Right cardiac atrium (tissue), 5 donors: ENCODE measurements around the gene DNAI7. TPM values are rescaled to one million over a fixed set of nuclear protein-coding genes. Genes with fewer than 3 reads are reported as not detected.

Experiments used
- ATAC-seq, 2 donors: fragments of 200-7000 bp; cut with Tn5 transposase; one replicate each; pipeline versions ENCODE4 v1.8.0 to v1.9.1; 2020; ENCODE audit warnings: moderate library complexity in 2 of 2, mild to moderate bottlenecking in 1 of 2
- DNase-seq, 3 donors: peaks; one replicate each; pipeline ENCODE4 v3.0.0-alpha.2; 2020
- H3K27ac ChIP-seq: one replicate; pipeline ENCODE4 v1.5.1; 2013; ENCODE audit warnings: mild to moderate bottlenecking, low read length, control low read depth, moderate library complexity
- H3K27me3 ChIP-seq: one replicate; pipeline ENCODE4 v1.6.1; 2013; ENCODE audit not compliant: control insufficient read depth, insufficient read depth
- H3K4me1 ChIP-seq: one replicate; pipeline ENCODE4 v1.6.1; 2013; ENCODE audit warnings: low read length; ENCODE audit not compliant: control insufficient read depth, insufficient read depth
- H3K4me3 ChIP-seq: one replicate; pipeline ENCODE4 v1.5.1; 2013; ENCODE audit warnings: low read length, control low read depth
- H3K9me3 ChIP-seq: one replicate; pipeline ENCODE4 v1.6.1; 2013; ENCODE audit warnings: low read length; ENCODE audit not compliant: control insufficient read depth
- WGBS: extraction: QIAGEN DNeasy Blood & Tissue Kit; methylation state at CpG from one replicate; pipeline ENCODE4 v1.1.7; 2013; 5-methylcytosine and 5-hydroxymethylcytosine counted together
- intact Hi-C, 4 donors: fragments of 100-400 bp; cut with DNase I; formaldehyde crosslinking; loops; one replicate each; pipeline versions ENCODE4 v1.11.0 to v1.14.0; 2022 to 2023
- long read RNA-seq, 4 donors: library from polyadenylated mRNA; unstranded; transcript quantifications; one replicate each; pipeline ENCODE4 v2.0.0, GENCODE V29; 2020 to 2021
- polyA plus RNA-seq: library from polyadenylated mRNA; stranded (reverse); fragments of 200-250 nt; gene quantifications from one replicate; pipeline ENCODE4 v1.2.3, GENCODE V29; 2013
- total RNA-seq, 4 donors: library from RNA; stranded (reverse); fragmentation: NEBNext Ultra II Directional; extraction: Animal tissue kit (Norgen Biotek cat#: 25700); gene quantifications; one replicate each; pipeline ENCODE4 v1.2.1, GENCODE V29; 2021
- donor health status: healthy with polysubstance abuse.
- donor health status: DM: no; HTN: yes; CAD: no.
- donor health status: DM: no; HTN: no; CAD: no.
- donor health status: DM: no; HTN: yes; CAD: no; lungs with severe emphysema.
- donor health status: DM: yes; HTN: yes; CAD: no.

DNAI7 gene, protein sequence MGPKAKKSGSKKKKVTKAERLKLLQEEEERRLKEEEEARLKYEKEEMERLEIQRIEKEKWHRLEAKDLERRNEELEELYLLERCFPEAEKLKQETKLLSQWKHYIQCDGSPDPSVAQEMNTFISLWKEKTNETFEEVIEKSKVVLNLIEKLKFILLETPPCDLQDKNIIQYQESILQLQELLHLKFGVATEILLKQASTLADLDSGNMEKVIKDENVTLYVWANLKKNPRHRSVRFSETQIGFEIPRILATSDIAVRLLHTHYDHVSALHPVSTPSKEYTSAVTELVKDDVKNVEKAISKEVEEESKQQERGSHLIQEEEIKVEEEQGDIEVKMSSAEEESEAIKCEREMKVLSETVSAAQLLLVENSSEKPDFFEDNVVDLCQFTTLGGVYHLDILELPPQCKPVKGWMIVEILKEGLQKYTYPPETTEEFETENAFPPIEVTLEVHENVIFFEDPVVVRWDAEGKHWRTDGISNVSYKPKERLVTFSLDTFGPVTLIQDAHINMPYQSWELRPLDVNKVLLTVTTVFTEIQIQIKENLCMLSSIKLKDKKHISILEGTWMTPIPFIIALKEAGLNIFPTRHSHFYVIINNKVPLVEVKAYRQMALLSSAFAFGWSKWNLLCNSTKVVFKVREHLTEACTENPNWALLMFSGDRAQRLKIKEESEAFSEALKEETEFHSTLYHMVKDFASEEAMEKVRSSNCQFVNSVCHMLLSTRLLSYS
- total RNA-seq (1 to 10 TPM in 3 of 4 donors, under 1 TPM in 1; 0.83 to 2.2 (median 1.7) TPM), polyA plus RNA-seq (0.32 TPM)
- long read RNA-seq, donor 1, result 0 reads
- long read RNA-seq, donor 2, partial matches to known transcripts, result 0 of 1 reads
- long read RNA-seq, donor 2, other reads (novel, unspliced or antisense), result 1 of 1 reads
- long read RNA-seq, donor 3, partial matches to known transcripts, result 0 of 13 reads
- long read RNA-seq, donor 3, other reads (novel, unspliced or antisense), result 10 of 13 reads
- long read RNA-seq, donor 4, result 0 reads

- Histone ChIP-seq H3K27ac (peak within 1 kb of the TSS; percentile 94), H3K27me3 (no peaks in the 10 kb centered on the region), H3K9me3 (no peaks in the 10 kb centered on the region), H3K4me1 (no peaks in the 10 kb centered on the region), H3K4me3 (peak within 1 kb of the TSS; percentile 74)
- peak; percentile 99 to 100 (median 99) for DNase-seq
- peak; percentile 99 for ATAC-seq
- WGBS, result under 1% methylated on average over 54 of the region's 54 CpGs
- intact Hi-C loops, result no loop called here
Observed at GRCh38 chr12:25195056-25195971, at the start of gene DNAI7, which contains the start of gene ETFRF1. TSS of gene DNAI7 (minus strand) at chr12:25195160. CDS start at chr12:25195078, 82 bp downstream. TSS of gene ETFRF1 (plus strand) at chr12:25195237. CDS start at chr12:25203957, 8,720 bp downstream.

GRCh38 chr12:25243680-25243990, 48.7 kb upstream of the DNAI7 start:
- intact Hi-C loops, result no loop called here
- Histone ChIP-seq H3K9me3 (no peaks in the 10 kb centered on the region), H3K4me1 (no peaks in the 10 kb centered on the region), H3K27me3 (no peaks in the 10 kb centered on the region), H3K4me3 (no peak overlapping the region), H3K27ac (no peak overlapping the region)
- ATAC-seq, result no peak
- DNase-seq, result no peak

- H3K4me1 ChIP-seq, result no peaks in the 10 kb centered on the region
- ATAC-seq (no peak), DNase-seq (no peak)
- no peaks in the 10 kb centered on the region for H3K27me3 ChIP-seq
- WGBS, result 73% methylated on average over 5 of the region's 5 CpGs
- intact Hi-C loops, result no loop called here
- H3K9me3 ChIP-seq, result no peaks in the 10 kb centered on the region
- no peak overlapping the region for H3K27ac ChIP-seq
- no peak overlapping the region for H3K4me3 ChIP-seq
Observed at GRCh38 chr12:25242981-25243679, 48.2 kb upstream of the DNAI7 start.

DNA sequence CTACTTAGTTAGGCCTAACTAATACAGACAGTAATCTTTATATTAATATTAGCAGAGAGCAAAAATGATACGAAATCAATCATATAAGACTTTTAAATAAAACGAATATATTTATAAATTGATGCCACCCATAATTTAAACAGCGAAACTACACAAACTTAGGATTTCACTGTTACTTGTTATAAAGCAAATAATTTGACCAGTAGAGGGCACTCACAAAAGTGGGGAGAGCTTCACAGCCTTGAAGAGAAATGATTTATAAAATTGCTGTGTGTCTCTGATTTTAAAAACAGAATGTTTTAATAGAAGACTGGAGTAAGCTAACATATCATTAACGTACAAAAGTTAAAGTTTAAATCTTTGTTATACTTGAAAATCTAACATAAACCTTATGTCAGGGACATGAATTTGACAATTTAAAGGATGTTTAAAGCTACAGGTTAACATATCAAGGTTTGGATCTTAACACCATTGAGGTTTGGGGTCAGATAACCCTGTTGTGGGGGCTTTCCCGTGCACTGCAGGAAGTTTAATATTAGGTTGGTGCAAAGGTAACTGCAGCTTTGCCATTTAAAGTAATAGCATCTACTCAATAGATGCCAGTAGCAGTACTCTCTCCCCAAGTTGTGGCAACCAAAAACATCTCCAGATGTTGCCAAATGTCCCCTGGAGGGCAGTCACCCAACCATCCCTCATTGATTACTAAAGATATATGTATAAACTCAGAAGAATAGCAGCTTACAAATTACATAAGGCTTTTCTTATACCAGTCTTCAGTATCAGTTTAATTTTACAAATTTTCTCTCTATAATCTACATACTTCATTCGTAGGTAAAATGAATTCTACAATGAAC, 46.4 kb upstream of the DNAI7 start:
- H3K4me3 ChIP-seq, result no peak overlapping the region
- intact Hi-C loops, result no loop called here
- DNase-seq, result no peak
- 45% methylated on average over 6 of the region's 6 CpGs for WGBS
- H3K27me3 ChIP-seq, result no peaks in the 10 kb centered on the region
- no peak overlapping the region for H3K27ac ChIP-seq
- ATAC-seq, result no peak
- no peaks in the 10 kb centered on the region for H3K9me3 ChIP-seq
- no peaks in the 10 kb centered on the region for H3K4me1 ChIP-seq

- intact Hi-C loops, result no loop called here
- ATAC-seq (no peak), DNase-seq (no peak)
- Histone ChIP-seq H3K4me1 (no peaks in the 10 kb centered on the region), H3K27me3 (no peaks in the 10 kb centered on the region), H3K27ac (no peak overlapping the region), H3K9me3 (no peaks in the 10 kb centered on the region), H3K4me3 (no peak overlapping the region)
- WGBS, result 88% methylated on average over 4 of the region's 4 CpGs
Observed at GRCh38 chr12:25236626-25237025, 41.7 kb upstream of the DNAI7 start.

DNA sequence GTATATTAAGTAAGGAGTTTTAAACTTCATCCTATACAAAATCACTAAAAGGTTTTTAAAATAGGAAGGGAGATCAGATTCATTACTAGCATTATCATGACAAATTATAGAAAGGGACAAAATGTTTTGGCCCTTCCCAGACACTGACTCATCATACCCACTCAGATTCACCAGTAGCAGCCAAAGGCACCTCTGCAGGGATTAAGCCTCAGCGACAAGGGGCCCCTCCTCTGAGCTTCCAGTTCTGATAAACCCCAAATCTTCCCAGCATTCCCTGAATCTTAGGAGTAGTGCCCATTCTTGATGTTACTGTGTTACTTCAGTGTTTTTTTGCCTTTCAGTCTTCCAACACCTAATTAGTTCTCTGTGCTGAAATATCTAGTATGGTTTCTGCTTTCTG, 41.2 kb upstream of the DNAI7 start:
- no peak overlapping the region for H3K4me3 ChIP-seq
- ATAC-seq, result peak; percentile 74 to 87
- intact Hi-C loops, result no loop called here
- H3K9me3 ChIP-seq, result no peaks in the 10 kb centered on the region
- H3K27me3 ChIP-seq, result no peaks in the 10 kb centered on the region
- 40% methylated on average over 1 of the region's 1 CpG for WGBS
- no peaks in the 10 kb centered on the region for H3K4me1 ChIP-seq
- DNase-seq, result peak; percentile 29 to 61 (median 49)
- H3K27ac ChIP-seq, result no peak overlapping the region

DNA sequence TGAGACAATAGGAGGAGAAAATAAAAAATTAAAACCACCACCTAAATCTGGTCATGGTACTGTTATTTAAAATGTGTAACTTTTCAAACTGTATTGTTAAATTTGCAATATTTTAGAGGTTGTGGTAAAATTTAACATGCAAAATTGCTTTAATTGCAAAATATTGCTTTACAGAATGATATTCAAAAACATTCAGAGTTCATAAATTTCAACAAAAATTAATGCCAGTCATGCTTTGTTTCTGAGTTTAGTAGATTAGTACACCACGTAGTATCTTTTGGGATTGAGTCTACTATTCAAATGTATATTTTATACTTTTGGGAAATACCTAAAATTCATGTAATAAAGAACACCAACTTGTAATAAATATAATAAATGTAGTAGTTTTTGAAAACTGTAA, 18.4 kb upstream of the DNAI7 start:
- no peak overlapping the region for H3K4me3 ChIP-seq
- H3K9me3 ChIP-seq, result no peaks in the 10 kb centered on the region
- intact Hi-C loops, result no loop called here
- no peaks in the 10 kb centered on the region for H3K27me3 ChIP-seq
- ATAC-seq, result no peak
- WGBS, result 95% methylated on average over 1 of the region's 1 CpG
- DNase-seq, result no peak
- no peak overlapping the region for H3K27ac ChIP-seq
- H3K4me1 ChIP-seq, result no peaks in the 10 kb centered on the region

GRCh38 chr12:25208554-25208953, 13.6 kb upstream of the DNAI7 start:
- Histone ChIP-seq H3K27me3 (no peaks in the 10 kb centered on the region), H3K9me3 (no peaks in the 10 kb centered on the region), H3K4me1 (no peaks in the 10 kb centered on the region), H3K4me3 (no peak overlapping the region), H3K27ac (no peak overlapping the region)
- ATAC-seq (no peak), DNase-seq (no peak)
- 72% methylated on average over 1 of the region's 1 CpG for whole genome bisulfite sequencing
- intact Hi-C loops, result no loop called here

DNA sequence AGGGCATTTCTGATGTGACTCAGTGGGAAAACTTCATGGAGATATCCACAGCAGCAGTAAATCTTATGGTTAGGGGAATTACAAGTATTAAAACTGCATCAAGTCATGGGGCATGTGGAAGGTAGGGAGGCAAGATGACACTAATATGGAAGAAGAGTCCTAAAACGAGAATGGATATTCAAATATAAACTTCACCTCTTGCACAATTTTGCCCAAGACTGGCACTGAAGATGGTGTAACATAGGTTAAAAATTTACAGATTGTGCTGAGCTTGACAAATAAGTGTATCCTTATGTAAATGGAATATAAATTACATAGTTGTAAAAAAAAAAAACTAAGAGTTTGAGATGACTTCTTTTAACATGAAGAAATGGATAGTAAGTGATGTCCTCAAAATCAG, 12.9 kb upstream of the DNAI7 start:
- ATAC-seq, result no peak

More for the DNA sequence above, 12.9 kb upstream of the DNAI7 start:
- 79% methylated on average over 1 of the region's 1 CpG for WGBS
- H3K27me3 ChIP-seq, result no peaks in the 10 kb centered on the region
- H3K4me1 ChIP-seq, result no peaks in the 10 kb centered on the region
- H3K4me3 ChIP-seq, result no peak overlapping the region
- H3K9me3 ChIP-seq, result no peaks in the 10 kb centered on the region
- intact Hi-C loops, result no loop called here
- H3K27ac ChIP-seq, result no peak overlapping the region
- DNase-seq, result no peak
